OCI-LY3 (cell line): ENCODE results near the gene SFT2D1.

Experiments
- CTCF ChIP-seq: fragments of 200-600, 300-600 bp; sonication (generic); IDR thresholded peaks from 2 replicates; pipeline ENCODE4 v1.5.1; 2014; ENCODE audit warnings: antibody characterized with exemption, low read length, low read depth
- EZH2phosphoT487 ChIP-seq: fragments of 200-600 bp; shearing (Covaris generic); IDR thresholded peaks from 2 replicates; pipeline ENCODE4 v1.6.1; 2018; ENCODE audit warnings: antibody characterized with exemption, mixed run types, low read depth

- TF ChIP-seq CTCF: no peak
- no peak for TF ChIP-seq EZH2phosphoT487
Observed at GRCh38 chr6:166308769-166309589, 33.4 kb downstream of the SFT2D1 start.
